NCI-H2107 treated with DMSO at 0.1 percent for 48 hours (cell line): ENCODE results near the gene NXPE1.

ENCODE experiments used
- DNase-seq: peaks from one replicate; lab custom pipeline; 2025; ENCODE audit not compliant: unreplicated experiment; lab: John Stamatoyannopoulos, UW

The NXPE1 gene

DNA sequence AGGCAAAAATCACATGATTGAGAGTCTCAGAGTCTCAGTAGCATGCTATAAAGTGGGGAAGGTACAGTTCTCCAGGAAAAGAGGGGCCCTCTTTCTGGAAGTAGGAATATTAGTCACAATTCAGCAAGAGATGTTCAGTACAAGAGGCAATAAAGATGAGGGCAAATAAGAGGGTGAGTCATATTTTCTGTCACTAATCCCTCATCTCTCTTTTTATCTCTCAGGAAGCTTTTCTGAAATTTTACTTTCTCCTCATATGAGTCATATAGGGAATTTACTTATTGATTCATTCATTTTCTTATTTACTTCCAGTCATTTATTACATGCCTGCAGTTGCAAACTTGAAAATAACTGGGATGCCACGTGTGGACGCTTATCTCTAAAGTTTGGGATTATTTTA lies 3.4 kb upstream of the NXPE1 start:
- DNase-seq, result no peak

DNA sequence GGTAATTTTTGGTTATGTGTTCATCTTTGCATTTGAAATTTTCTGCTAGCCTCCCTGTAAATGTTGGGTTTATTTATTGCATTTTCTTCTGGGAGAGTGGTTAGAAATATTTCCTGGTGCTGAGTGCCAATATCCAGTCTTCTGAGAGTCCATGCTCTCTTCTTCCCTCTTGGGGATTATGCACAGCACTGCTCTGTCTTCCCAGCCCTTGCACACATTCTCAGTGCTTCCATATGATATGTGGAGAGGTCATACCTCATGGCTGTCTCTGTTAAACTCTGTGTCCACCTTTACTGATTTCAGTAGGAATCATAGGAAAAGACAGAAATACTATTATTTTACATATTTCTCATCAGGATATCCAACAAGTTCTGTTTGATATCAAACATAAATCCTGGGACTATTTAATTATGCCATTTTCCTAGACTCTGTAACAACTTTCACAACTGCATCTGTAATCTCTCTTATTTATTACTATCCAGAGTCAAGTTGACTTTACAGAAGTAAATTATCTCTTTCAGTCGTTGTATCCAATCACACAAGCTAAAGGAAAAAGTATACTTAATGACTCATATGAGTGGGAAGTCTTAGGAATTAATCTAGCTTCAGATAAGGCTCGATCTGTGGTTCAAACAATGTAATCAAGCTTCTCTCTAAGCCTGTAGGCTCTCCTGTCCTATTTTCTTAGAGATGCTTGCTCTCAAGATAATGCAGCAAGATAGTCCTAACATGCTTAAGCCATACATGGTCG lies 2.7 kb upstream of the NXPE1 start:
- DNase-seq, result no peak

- DNase-seq, result no peak
These were observed 3.5 kb downstream of the NXPE1 start for GRCh38 chr11:114556135-114556534.

DNA sequence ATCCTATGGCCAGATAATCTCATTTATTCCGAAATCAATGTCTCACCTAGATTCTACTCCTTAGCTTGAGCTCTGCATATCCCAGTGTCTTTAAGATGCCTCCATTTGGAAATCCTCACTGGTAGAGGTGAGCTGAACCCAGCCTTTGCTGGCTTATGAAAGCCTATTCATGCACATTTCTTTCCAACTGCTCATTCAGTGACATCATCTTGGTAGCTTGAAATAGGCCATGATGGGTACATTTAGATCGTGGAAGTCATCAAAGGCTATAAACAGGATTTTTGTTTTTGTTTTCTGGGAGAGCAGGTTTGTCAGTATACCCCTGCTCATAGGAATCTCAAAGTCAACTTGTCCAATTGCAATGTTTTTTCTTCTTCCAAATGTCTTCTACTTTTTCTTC lies 6.0 kb downstream of the NXPE1 start:
- DNase-seq, result no peak

DNA sequence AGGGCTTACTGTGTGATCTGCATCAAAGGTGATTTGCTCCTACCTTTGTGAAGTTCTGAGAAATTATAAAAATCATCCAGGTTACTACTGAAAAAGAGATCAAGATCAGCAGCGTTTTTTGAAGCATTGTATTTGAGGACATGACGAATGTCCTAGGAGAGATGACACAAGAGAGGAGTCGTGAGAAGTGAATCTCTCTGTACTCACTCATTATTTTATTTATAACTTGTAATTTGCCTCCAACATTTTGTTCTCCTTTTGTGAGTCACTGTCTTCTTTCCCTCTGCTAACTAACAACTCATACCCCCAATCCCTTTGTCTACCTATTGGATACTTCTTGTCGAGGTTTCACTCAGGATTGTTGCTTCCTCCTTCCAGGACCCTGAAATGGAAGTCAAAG lies 8.6 kb downstream of the NXPE1 start:
- no peak for DNase-seq

- no peak for DNase-seq
These were observed 34.0 kb downstream of the NXPE1 start for GRCh38 chr11:114525682-114526081.

DNA sequence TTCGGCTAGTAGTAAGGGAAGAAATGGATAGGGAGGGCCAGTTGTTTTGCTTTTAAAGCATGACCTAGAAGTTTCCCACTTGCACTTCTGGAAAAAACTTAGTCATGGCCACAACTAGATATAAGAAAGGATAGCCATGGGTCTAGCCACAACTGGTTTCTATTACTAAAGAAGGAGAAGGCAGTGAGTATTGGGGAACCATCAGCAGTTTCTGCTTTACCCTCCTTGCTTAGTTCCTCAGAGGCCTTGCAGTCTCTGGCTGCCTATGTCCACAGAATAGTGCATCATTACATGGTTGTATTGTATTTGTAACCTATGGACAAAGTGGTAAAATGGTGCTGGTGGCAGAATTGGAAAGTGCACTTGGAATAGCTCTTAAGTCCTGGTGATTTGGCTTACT lies 35.6 kb downstream of the NXPE1 start:
- DNase-seq, result no peak

DNA sequence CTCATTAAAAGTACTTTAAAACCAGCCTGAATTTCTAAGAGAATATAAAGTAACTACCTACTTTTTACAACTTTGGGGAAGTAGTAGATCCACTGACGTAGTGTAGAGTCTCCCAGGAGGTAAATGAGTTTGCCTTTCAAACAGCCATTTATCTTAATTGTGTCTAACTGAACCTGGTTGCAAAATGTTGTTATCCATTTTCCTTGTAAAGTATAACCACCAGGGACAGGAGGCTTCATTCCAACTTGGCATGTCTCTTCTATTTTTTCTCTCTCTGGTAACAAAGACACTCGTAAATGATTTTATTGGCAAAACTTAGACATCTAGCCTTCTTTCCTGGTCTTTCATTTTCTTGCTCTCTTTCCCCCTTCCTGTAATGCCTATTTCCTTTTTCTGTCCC lies 36.9 kb downstream of the NXPE1 start:
- no peak for DNase-seq

DNA sequence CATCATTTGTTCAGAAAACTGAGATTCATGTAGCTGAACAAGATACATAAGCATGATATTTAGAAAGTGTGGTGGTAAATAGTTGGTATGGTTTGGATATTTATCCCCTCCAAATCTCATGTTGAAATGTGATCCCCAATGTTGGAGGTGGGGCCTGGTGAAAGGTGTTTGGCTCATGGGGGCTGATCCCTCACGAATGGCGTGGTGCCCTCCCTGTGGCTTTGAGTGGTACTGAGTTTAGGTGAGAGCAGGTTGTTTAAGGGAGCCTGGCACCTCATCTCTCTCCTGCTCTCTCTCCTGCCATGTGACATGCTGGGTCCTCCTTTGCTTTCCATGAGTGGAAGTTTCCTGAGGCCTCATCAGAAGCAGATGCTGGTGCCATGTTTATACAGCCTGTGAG lies 48.1 kb downstream of the NXPE1 start:
- DNase-seq, result no peak

- no peak for DNase-seq
These were observed 48.6 kb downstream of the NXPE1 start for GRCh38 chr11:114511079-114511478.

DNA sequence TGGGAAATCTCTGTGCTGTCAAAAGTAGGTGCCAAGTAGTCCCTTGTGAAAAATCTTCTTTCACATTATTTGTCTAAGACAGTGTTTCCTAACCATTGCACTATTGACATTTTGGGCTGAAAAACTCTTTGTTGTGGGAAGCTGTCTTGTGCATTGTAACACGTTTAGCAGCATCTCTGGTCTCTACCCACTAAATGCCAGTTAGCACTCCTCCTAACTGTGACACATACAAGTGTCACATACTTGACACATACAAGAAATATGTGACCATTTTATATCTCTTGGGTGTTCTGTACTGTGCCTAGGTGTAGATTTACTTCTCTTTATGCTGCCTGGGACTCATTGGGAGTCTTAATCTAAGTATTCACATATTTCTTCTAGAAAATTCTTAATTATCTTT lies 57.8 kb downstream of the NXPE1 start:
- no peak for DNase-seq

- DNase-seq, result no peak
These were observed 59.9 kb downstream of the NXPE1 start for GRCh38 chr11:114499756-114500155.

GRCh38 chr11:114496915-114497314 lies 62.8 kb downstream of the NXPE1 start:
- DNase-seq, result no peak

- DNase-seq, result no peak
These were observed 75.8 kb downstream of the NXPE1 start for GRCh38 chr11:114483929-114484328.

DNA sequence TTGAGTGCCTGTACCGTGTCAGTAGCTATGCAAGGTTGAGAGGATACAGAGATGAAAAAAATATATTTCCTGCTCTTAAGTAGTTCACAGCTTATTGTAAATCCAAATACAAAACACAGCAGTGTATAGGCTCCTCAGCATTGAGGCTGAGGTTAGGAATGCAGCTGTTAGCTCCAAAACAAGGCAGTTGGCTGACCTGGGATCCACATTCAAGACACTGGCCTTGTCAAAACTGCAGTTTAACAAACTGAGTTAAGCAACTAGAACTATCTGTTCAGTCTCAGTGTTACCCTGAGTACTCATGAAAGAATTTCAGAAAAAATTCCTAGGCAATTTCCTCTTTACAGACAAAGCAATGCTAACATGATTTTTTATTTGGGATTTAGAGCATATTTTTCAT lies 77.6 kb downstream of the NXPE1 start:
- DNase-seq, result no peak

GRCh38 chr11:114479331-114479730 lies 80.3 kb downstream of the NXPE1 start:
- DNase-seq, result no peak

- no peak for DNase-seq
These were observed 80.9 kb downstream of the NXPE1 start for GRCh38 chr11:114478768-114479167.

DNA sequence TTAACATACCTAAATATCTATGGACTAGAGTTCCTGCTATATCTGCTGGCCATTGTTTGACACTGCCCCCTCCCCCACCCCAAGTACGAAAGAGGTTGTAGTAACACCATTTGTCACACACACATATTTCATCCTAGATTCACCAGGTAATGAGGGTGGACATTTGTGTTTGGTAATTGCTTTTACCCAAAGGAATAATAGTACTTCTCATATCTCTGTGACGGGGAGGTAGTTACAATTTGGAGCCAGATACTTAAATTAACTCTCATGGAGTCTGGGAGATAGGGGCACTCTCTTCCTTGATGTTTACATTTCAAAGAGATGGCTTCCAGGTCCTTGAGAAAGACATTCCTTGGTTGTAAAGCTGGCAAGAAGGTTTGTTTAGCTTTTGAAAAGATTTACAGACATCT lies 81.7 kb downstream of the NXPE1 start:
- no peak for DNase-seq

DNA sequence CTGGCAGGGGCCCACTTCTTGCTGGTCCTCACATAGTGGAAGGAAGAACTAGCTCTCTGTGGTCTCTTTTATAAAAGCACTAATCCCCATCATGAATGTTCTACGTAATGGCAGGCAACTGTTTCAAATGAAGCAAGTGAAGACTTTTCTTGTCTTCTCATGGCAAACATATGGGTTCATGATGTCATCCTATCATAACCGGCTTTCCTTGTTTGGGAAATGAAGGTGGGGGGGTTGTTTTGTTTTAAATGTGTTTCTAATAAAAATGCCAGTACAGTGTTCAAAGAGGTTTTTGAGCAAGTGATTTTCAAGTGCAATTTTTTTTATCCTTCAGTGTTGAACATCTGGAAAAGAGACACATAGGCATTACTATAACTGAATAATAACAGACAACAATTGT lies 87.0 kb downstream of the NXPE1 start:
- DNase-seq, result no peak
